Progenitor cell of endocrine pancreas (in vitro differentiated cells): ENCODE data around the gene ASCL2. TPM values are rescaled to one million over a fixed set of nuclear protein-coding genes. Genes with fewer than 3 reads are reported as not detected.

ENCODE experiments used
- DNase-seq: peaks from one replicate; pipeline ENCODE4 v3.0.0; 2021; ENCODE audit warnings: low spot score; ENCODE audit not compliant: unreplicated experiment
- H3K27ac Mint-ChIP-seq: 2 replicates; pipeline ENCODE4 v1.8.0; 2021; ENCODE audit warnings: mild to moderate bottlenecking, moderate library complexity, mixed read lengths
- H3K27me3 Mint-ChIP-seq: 2 replicates; pipeline ENCODE4 v1.8.0; 2021; ENCODE audit warnings: mixed read lengths
- H3K36me3 Mint-ChIP-seq: 2 replicates; pipeline ENCODE4 v1.8.0; 2022; ENCODE audit warnings: mixed read lengths; ENCODE audit not compliant: insufficient read depth
- H3K4me1 Mint-ChIP-seq: 2 replicates; pipeline ENCODE4 v1.8.0; 2021; ENCODE audit warnings: low read depth, mixed read lengths
- H3K4me3 Mint-ChIP-seq: 2 replicates; pipeline ENCODE4 v1.8.0; 2021; ENCODE audit warnings: low read depth, mild to moderate bottlenecking, moderate library complexity, mixed read lengths
- H3K9me3 Mint-ChIP-seq: 2 replicates; pipeline ENCODE4 v1.8.0; 2021; ENCODE audit warnings: low read depth, mixed read lengths
- CTCF ChIP-seq: fragments of 200-600 bp; sonication (generic); IDR thresholded peaks from one replicate; pipeline ENCODE4 v1.5.0; 2021; ENCODE audit warnings: antibody characterized with exemption, mild to moderate bottlenecking; ENCODE audit not compliant: unreplicated experiment
- total RNA-seq: library from RNA; stranded (reverse); gene quantifications from 2 replicates; pipeline ENCODE4 v1.2.1, GENCODE V29; 2021

The ASCL2 gene
- total RNA-seq, 1 donor from 2014 or later = 2.4 TPM

GRCh38 chr11:2233693-2234455 lies 36.5 kb downstream of the ASCL2 start:
- peaks cover 19% of the 10 kb centered on the region for H3K9me3 Mint-ChIP-seq
- no peak overlapping the region for H3K4me3 Mint-ChIP-seq
- peaks cover 52% of the 10 kb centered on the region for H3K27me3 Mint-ChIP-seq
- DNase-seq = no peak
- peaks cover 4% of the 10 kb centered on the region for H3K36me3 Mint-ChIP-seq
- H3K4me1 Mint-ChIP-seq = no peaks in the 10 kb centered on the region
- H3K27ac Mint-ChIP-seq = no peak overlapping the region
- TF ChIP-seq CTCF = no peak

- H3K4me3 Mint-ChIP-seq = no peak overlapping the region
- TF ChIP-seq CTCF = no peak
Measured at GRCh38 chr11:2229713-2230297, 40.6 kb downstream of the ASCL2 start.

GRCh38 chr11:2224254-2224653 lies 46.1 kb downstream of the ASCL2 start:
- peaks cover 50% of the 10 kb centered on the region for H3K27me3 Mint-ChIP-seq
- no peak for DNase-seq
- peaks cover under 1% of the 10 kb centered on the region for H3K4me1 Mint-ChIP-seq
- H3K36me3 Mint-ChIP-seq = no peaks in the 10 kb centered on the region
- no peak overlapping the region for H3K4me3 Mint-ChIP-seq
- H3K27ac Mint-ChIP-seq = no peak overlapping the region
- H3K9me3 Mint-ChIP-seq = peaks cover 15% of the 10 kb centered on the region
- TF ChIP-seq CTCF = no peak

More at GRCh38 chr11:2229713-2230297, 40.6 kb downstream of the ASCL2 start:
- Mint-ChIP-seq H3K27ac (no peak overlapping the region), H3K4me1 (no peaks in the 10 kb centered on the region), H3K36me3 (peaks cover 4% of the 10 kb centered on the region), H3K27me3 (peaks cover 36% of the 10 kb centered on the region), H3K9me3 (peaks cover 19% of the 10 kb centered on the region)
- DNase-seq = no peak

GRCh38 chr11:2223153-2223794 lies 47.1 kb downstream of the ASCL2 start:
- Mint-ChIP-seq H3K4me3 (no peak overlapping the region), H3K27ac (no peak overlapping the region), H3K4me1 (peaks cover 9% of the 10 kb centered on the region), H3K27me3 (peaks cover 55% of the 10 kb centered on the region), H3K36me3 (no peaks in the 10 kb centered on the region), H3K9me3 (peaks cover 15% of the 10 kb centered on the region)
- no peak for DNase-seq
- no peak for TF ChIP-seq CTCF

- Mint-ChIP-seq H3K4me3 (no peak overlapping the region), H3K27ac (no peak overlapping the region), H3K9me3 (peaks cover 15% of the 10 kb centered on the region), H3K4me1 (peaks cover 13% of the 10 kb centered on the region), H3K36me3 (no peaks in the 10 kb centered on the region), H3K27me3 (peaks cover 61% of the 10 kb centered on the region)
- no peak for DNase-seq
- TF ChIP-seq CTCF = no peak
Measured at GRCh38 chr11:2222451-2222850, 47.9 kb downstream of the ASCL2 start.
